Choroid plexus epithelial cell (primary cell): Measurements from ENCODE around the gene BRI3.

Experiments used
- DNase-seq: peaks from one replicate; pipeline ENCODE4 v3.0.0-alpha.2; 2010; ENCODE audit warnings: low read depth
- H3K4me3 ChIP-seq: 2 replicates; pipeline ENCODE4 v1.5.1; 2011; ENCODE audit warnings: low read depth, mild to moderate bottlenecking, control low read depth, low read length, moderate library complexity
- CTCF ChIP-seq: conservative IDR thresholded peaks from 2 replicates; pipeline ENCODE4 v1.5.1; 2011; ENCODE audit warnings: low read depth, mild to moderate bottlenecking, control low read depth, inconsistent platforms, low read length, moderate library complexity

Gene BRI3

GRCh38 chr7:98294798-98295382 is 13.4 kb downstream of the BRI3 start:
- peak; percentile 73 for DNase-seq
- TF ChIP-seq CTCF, result peak; percentile 87
- H3K4me3 ChIP-seq, result no peak overlapping the region

- no peak overlapping the region for H3K4me3 ChIP-seq
- no peak for TF ChIP-seq CTCF
- no peak for DNase-seq
Measured at GRCh38 chr7:98295467-98296192, 14.1 kb downstream of the BRI3 start.

DNA sequence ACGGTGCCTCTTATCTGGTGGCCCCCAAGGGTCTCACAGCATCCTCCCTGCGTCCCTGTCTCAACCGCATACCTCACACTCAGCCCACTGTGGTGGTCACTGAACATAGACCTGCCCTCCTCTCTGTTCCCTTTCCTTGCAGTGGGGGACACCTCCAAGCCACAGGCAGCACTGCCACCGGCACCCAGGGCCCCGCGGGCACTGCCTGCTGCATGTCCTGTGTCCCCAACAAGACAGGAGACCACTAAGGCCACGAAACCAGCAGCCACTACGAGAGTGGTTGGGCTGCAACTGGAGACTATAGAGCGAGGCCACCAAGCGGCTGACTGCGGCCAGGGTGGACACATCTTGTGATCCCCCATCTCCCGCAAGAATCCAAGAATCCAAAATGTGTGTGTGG is 15.3 kb downstream of the BRI3 start:
- no peak overlapping the region for H3K4me3 ChIP-seq
- DNase-seq, result no peak
- TF ChIP-seq CTCF, result no peak

- DNase-seq, result peak; percentile 34
- no peak overlapping the region for H3K4me3 ChIP-seq
- peak; percentile 32 for TF ChIP-seq CTCF
Measured at GRCh38 chr7:98297626-98298286, 16.3 kb downstream of the BRI3 start.

DNA sequence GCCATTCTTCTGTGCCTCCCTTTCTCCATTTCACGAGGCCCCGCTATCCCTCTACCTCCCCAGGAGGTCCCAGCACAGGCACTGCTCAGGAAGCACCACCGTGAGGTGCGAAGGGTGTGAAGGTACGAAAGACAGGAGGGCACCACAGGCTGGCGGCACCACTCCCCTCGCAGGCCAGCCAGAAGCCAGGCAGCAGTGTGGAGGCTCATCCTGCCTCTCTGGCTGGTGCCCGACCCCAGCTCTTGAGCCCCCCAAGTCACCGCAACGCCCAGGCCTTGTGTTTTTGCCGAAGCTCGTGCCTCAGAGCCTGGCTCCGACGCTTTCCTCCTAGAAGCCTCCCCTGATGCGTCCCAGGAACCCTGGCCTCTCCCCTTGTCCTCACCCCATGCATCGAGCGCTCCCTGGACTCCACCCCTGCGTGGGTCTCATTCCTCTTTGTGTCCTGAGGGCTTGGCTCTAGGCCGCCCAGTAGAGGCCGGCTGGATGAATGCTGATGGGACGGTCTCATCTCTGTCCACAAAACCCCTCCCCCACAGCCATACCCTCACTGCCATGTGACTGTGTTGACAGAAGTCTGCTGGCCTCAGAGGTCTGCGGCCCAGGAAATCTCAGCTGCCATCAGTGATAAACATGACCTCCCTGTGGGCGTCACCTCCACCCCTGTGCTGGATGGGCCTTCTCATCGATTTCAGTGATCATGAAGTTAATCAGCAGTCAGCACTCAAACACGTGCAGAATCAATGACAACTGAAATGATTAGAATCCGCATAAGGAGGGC is 19.3 kb downstream of the BRI3 start:
- no peak for DNase-seq
- TF ChIP-seq CTCF, result no peak
- no peak overlapping the region for H3K4me3 ChIP-seq

DNA sequence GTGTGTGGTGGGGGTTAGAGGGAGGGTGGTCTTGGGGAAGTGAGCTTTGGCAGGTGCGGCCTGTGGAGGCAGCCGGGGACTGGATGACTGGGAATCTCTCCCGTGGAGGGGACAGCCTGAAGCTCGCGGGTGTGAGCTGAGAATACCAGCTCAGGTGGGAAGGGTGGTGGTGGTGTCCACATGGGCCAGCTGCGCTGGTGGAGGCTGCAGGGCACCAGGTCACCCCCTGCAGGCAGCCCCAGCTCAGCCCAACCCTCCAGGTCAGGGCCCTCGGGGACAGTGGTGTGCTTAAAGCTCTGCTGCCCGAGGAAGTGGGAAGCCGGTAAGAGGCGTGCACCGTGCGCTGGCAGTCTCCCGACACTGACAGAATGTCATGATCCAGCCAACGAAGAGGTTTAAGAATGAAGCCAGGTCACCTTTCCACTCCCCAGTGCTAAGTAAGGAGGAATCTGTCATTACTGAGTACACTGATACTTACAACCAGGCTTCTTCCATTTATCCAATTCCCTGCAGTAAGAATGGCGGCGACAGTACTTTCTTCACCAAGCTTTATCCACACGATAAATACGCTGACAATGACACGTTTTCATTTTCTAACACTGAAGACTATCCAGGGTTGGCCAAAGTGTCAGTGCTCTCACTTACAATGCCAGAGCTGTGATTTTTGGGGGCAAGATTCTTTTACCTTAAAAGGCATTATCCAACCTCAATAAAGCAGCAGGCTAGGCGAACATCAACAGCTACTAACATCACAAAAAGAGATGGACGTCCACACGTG is 20.4 kb downstream of the BRI3 start:
- TF ChIP-seq CTCF, result no peak
- no peak for DNase-seq
- no peak overlapping the region for H3K4me3 ChIP-seq
